Muscle of arm (tissue), 12 donors: ENCODE results near the gene CD44. TPM values are rescaled to one million over a fixed set of nuclear protein-coding genes. Genes with fewer than 3 reads are reported as not detected.

Source experiments
- DNase-seq: peaks from one replicate; pipeline ENCODE4 v3.0.0-alpha.2; 2013
- polyA plus RNA-seq, 12 donors: library from polyadenylated mRNA; unstranded; fragments of 120-200 nt; gene quantifications; one replicate each; pipeline ENCODE4 v1.2.1, GENCODE V29; 2013; ENCODE audit not compliant: insufficient read length in 12 of 12

The CD44 gene
- polyA plus RNA-seq, 12 donors: 104 to 858 (median 184) TPM

- DNase-seq: no peak
These were observed 97.1 kb downstream of the CD44 start for GRCh38 chr11:35235936-35236666.

- DNase-seq: no peak
These were observed 97.7 kb downstream of the CD44 start for GRCh38 chr11:35236667-35237003.

- no peak for DNase-seq
These were observed 98.4 kb downstream of the CD44 start for GRCh38 chr11:35237351-35237750.

GRCh38 chr11:35237860-35238715 lies 99.1 kb downstream of the CD44 start:
- peak; percentile 36 for DNase-seq

- DNase-seq: no peak
These were observed 99.9 kb downstream of the CD44 start for GRCh38 chr11:35238882-35239281.

- no peak for DNase-seq
These were observed 100.6 kb downstream of the CD44 start for GRCh38 chr11:35239471-35240075.

GRCh38 chr11:35241083-35241482 lies 102.1 kb downstream of the CD44 start:
- no peak for DNase-seq

- DNase-seq: no peak
These were observed 102.6 kb downstream of the CD44 start for GRCh38 chr11:35241531-35241930.

- no peak for DNase-seq
These were observed 103.7 kb downstream of the CD44 start for GRCh38 chr11:35242412-35243242.

GRCh38 chr11:35243774-35244173 lies 104.8 kb downstream of the CD44 start:
- DNase-seq: no peak

- DNase-seq: no peak
These were observed 106.1 kb downstream of the CD44 start for GRCh38 chr11:35245056-35245455.

- DNase-seq: no peak
These were observed 106.8 kb downstream of the CD44 start for GRCh38 chr11:35245786-35246185.

- peak; percentile 71 for DNase-seq
These were observed 107.8 kb downstream of the CD44 start for GRCh38 chr11:35246745-35247144.

- no peak for DNase-seq
These were observed 108.5 kb downstream of the CD44 start for GRCh38 chr11:35247428-35247827.

- no peak for DNase-seq
These were observed 108.9 kb downstream of the CD44 start for GRCh38 chr11:35247863-35248262.

- no peak for DNase-seq
These were observed 109.8 kb downstream of the CD44 start for GRCh38 chr11:35248558-35249323.

GRCh38 chr11:35250192-35250591 lies 111.2 kb downstream of the CD44 start:
- no peak for DNase-seq

- DNase-seq: no peak
These were observed 111.7 kb downstream of the CD44 start for GRCh38 chr11:35250621-35251020.

- DNase-seq: no peak
These were observed 114.3 kb downstream of the CD44 start for GRCh38 chr11:35253237-35253636.

GRCh38 chr11:35255514-35255913 lies 116.5 kb downstream of the CD44 start:
- DNase-seq: no peak

- no peak for DNase-seq
These were observed 117.3 kb downstream of the CD44 start for GRCh38 chr11:35256296-35256695.
